ENCODE results near the gene PRKN.

DNA sequence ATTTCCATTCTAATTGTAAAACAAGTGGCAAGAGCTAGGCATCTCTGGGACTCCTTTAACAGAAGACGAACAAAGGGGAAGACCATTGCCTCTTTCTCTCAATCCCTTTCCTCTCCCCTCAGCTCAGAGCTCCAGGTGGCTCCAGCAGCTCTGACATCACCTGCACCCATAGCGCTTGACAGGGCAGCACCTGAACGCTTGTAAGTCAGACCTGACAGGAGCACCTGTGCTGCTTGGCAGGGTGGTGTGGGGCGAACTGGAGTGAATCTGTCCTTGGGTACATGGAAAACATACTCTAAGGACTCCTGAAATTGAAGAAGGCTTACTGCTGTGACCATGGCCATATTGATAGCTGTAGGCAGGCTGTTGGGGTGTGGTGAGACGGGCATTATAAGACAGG lies 1044.2 kb downstream of the PRKN start:
- TF ChIP-seq, protein P1, sequence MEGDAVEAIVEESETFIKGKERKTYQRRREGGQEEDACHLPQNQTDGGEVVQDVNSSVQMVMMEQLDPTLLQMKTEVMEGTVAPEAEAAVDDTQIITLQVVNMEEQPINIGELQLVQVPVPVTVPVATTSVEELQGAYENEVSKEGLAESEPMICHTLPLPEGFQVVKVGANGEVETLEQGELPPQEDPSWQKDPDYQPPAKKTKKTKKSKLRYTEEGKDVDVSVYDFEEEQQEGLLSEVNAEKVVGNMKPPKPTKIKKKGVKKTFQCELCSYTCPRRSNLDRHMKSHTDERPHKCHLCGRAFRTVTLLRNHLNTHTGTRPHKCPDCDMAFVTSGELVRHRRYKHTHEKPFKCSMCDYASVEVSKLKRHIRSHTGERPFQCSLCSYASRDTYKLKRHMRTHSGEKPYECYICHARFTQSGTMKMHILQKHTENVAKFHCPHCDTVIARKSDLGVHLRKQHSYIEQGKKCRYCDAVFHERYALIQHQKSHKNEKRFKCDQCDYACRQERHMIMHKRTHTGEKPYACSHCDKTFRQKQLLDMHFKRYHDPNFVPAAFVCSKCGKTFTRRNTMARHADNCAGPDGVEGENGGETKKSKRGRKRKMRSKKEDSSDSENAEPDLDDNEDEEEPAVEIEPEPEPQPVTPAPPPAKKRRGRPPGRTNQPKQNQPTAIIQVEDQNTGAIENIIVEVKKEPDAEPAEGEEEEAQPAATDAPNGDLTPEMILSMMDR (IDR thresholded peaks at IDR 0.05): no peak
- TF ChIP-seq EZH2 (IDR thresholded peaks at IDR 0.05) (no peak), EZH2phosphoT487 (IDR thresholded peaks at IDR 0.05) (no peak)

Data from neural progenitor cell (in vitro differentiated cells).